ENCODE data around the gene PSD. TPM values are rescaled to one million over a fixed set of nuclear protein-coding genes. Genes with fewer than 3 reads are reported as not detected.

The PSD gene
- total RNA-seq, 1 experiment from 2014 or later = 0.75 TPM

GRCh38 chr10:102396317-102396650, 22.3 kb downstream of the PSD start:
- no TSS peak for BruUV-seq (replicated peaks)
- Mint-ChIP-seq H3K4me1 (ENCODE audit: insufficient read depth, unreplicated experiment) (peaks cover 10% of the 10 kb centered on the region), H3K36me3 (ENCODE audit: insufficient read depth, unreplicated experiment) (peaks cover 42% of the 10 kb centered on the region), H3K4me3 (ENCODE audit: unreplicated experiment) (peak overlapping the region; percentile 92), H3K27ac (ENCODE audit: low read depth, unreplicated experiment) (peak overlapping the region; percentile 99), H3K27me3 (ENCODE audit: insufficient read depth, unreplicated experiment) (no peaks in the 10 kb centered on the region), H3K9me3 (ENCODE audit: unreplicated experiment) (no peaks in the 10 kb centered on the region)
- ChIA-PET POLR2A (interaction anchor here (0.6 to 5.4 kb wide), 13 partner anchors 11 to 268 kb away, joined by 3 to 96 read pairs (median 7); partner anchors contain the start of genes ACTR1A, CUEDC2, FBXL15 and GBF1), CTCF (interaction anchor here (0.7 to 10.5 kb wide), 3 partner anchors 27 to 163 kb away, joined by 3 to 137 read pairs (median 4); partner anchors contain the start of gene FBXL15)
- TF ChIP-seq CTCF (IDR thresholded peaks at IDR 0.05; ENCODE audit: unreplicated experiment) = no peak
- intact Hi-C loops (cut with micrococcal nuclease) = no loop called here
- DNase-seq (ENCODE audit: unreplicated experiment) = no peak

- H3K4me1 Mint-ChIP-seq (ENCODE audit: insufficient read depth, unreplicated experiment) = peaks cover 7% of the 10 kb centered on the region
- BruUV-seq (replicated peaks) = TSS peak; percentile 46
- peak; percentile 90 for DNase-seq (ENCODE audit: unreplicated experiment)
- no peak for TF ChIP-seq CTCF (IDR thresholded peaks at IDR 0.05; ENCODE audit: unreplicated experiment)
- no peaks in the 10 kb centered on the region for H3K9me3 Mint-ChIP-seq (ENCODE audit: unreplicated experiment)
- CTCF ChIA-PET = interaction anchor here (0.6 to 10.5 kb wide), 8 partner anchors 15 to 1871 kb away, joined by 3 to 137 read pairs (median 4); partner anchors contain the start of genes FBXL15 and NOLC1
- intact Hi-C loops (cut with micrococcal nuclease) = loop anchor here (2.0 kb wide), 2 partner anchors 25 to 187 kb away; partner anchors contain the start of gene FBXL15
- peaks cover 39% of the 10 kb centered on the region for H3K36me3 Mint-ChIP-seq (ENCODE audit: insufficient read depth, unreplicated experiment)
- no peaks in the 10 kb centered on the region for H3K27me3 Mint-ChIP-seq (ENCODE audit: insufficient read depth, unreplicated experiment)
- H3K4me3 Mint-ChIP-seq (ENCODE audit: unreplicated experiment) = peak within 1 kb of the TSS; percentile 92
- POLR2A ChIA-PET = interaction anchor here (0.6 to 5.4 kb wide), 30 partner anchors 8 to 330 kb away, joined by 3 to 96 read pairs (median 5); partner anchors contain the start of genes ACTR1A, ARL3, C10orf95 and CUEDC2
- H3K27ac Mint-ChIP-seq (ENCODE audit: low read depth, unreplicated experiment) = peak within 1 kb of the TSS; percentile 99
These were observed 22.9 kb downstream of the PSD start, which contains the start of gene NFKB2 for GRCh38 chr10:102395400-102396316. Gene NFKB2 (plus strand): TSS chr10:102395705. CDS start chr10:102395960, 255 bp downstream.

- peaks cover 7% of the 10 kb centered on the region for H3K4me1 Mint-ChIP-seq (ENCODE audit: insufficient read depth, unreplicated experiment)
- TSS peak; percentile 23 for BruUV-seq (replicated peaks)
- H3K4me3 Mint-ChIP-seq (ENCODE audit: unreplicated experiment) = peak overlapping the region; percentile 92
- ChIA-PET CTCF (interaction anchor here (0.6 to 10.5 kb wide), 10 partner anchors 13 to 1870 kb away, joined by 3 to 137 read pairs (median 7); partner anchors contain the start of genes ELOVL3, FBXL15 and NOLC1), POLR2A (interaction anchor here (0.7 to 5.4 kb wide), 21 partner anchors 9 to 329 kb away, joined by 3 to 96 read pairs (median 6); partner anchors contain the start of genes ACTR1A, ARL3, C10orf95 and CUEDC2)
- peaks cover 31% of the 10 kb centered on the region for H3K36me3 Mint-ChIP-seq (ENCODE audit: insufficient read depth, unreplicated experiment)
- H3K9me3 Mint-ChIP-seq (ENCODE audit: unreplicated experiment) = no peaks in the 10 kb centered on the region
- DNase-seq (ENCODE audit: unreplicated experiment) = peak; percentile 62
- H3K27ac Mint-ChIP-seq (ENCODE audit: low read depth, unreplicated experiment) = peak overlapping the region; percentile 99
- intact Hi-C loops (cut with micrococcal nuclease) = loop anchor here (1.0 to 2.0 kb wide), 3 partner anchors 26 to 188 kb away; partner anchors contain the start of gene FBXL15
- no peak for TF ChIP-seq CTCF (IDR thresholded peaks at IDR 0.05; ENCODE audit: unreplicated experiment)
- H3K27me3 Mint-ChIP-seq (ENCODE audit: insufficient read depth, unreplicated experiment) = no peaks in the 10 kb centered on the region
These were observed 23.7 kb downstream of the PSD start for GRCh38 chr10:102394801-102395399.

Measured in MCF 10A (cell line).